Esophagus muscularis mucosa (tissue), 4 donors: ENCODE data around the gene ADGRA3. TPM values are rescaled to one million over a fixed set of nuclear protein-coding genes. Genes with fewer than 3 reads are reported as not detected.

Source experiments
- DNase-seq: peaks from one replicate; pipeline ENCODE4 v3.0.0-alpha.2; 2017; ENCODE audit errors: extremely low spot score
- H3K27ac ChIP-seq, 4 donors: fragments of 200-600 bp; sonication (generic); replicated peaks in 1 of 4; 1 replicate in 3 of 4; 2 replicates in 1 of 4; pipeline ENCODE4 v1.5.1; 2016 to 2019; ENCODE audit warnings: mild to moderate bottlenecking in 1 of 4
- H3K27me3 ChIP-seq, 4 donors: fragments of 200-600 bp; sonication (generic); one replicate each; pipeline versions ENCODE4 v1.5.1 to v1.6.0; 2016 to 2019
- H3K36me3 ChIP-seq, 4 donors: fragments of 200-600 bp; sonication (generic); one replicate each; pipeline ENCODE4 v1.5.1; 2016 to 2019
- H3K4me1 ChIP-seq, 4 donors: fragments of 200-600 bp; sonication (generic); one replicate each; pipeline ENCODE4 v1.5.1; 2016 to 2019
- H3K4me3 ChIP-seq, 4 donors: fragments of 200-600 bp; sonication (generic); 1 replicate in 2 of 4; 2 replicates in 2 of 4; pipeline ENCODE4 v1.5.1; 2016 to 2019; ENCODE audit warnings: mild to moderate bottlenecking in 4 of 4, moderate library complexity in 1 of 4
- H3K9me3 ChIP-seq, 4 donors: fragments of 200-600 bp; sonication (generic); 1 replicate in 3 of 4; 2 replicates in 1 of 4; pipeline ENCODE4 v1.5.1; 2016 to 2019
- CTCF ChIP-seq, 3 experiments: fragments of 200-600 bp in 2 of 3; fragments of 450-650 bp in 1 of 3; sonication (generic) in 2 of 3; IDR thresholded peaks; one replicate each; pipeline ENCODE4 v1.5.1; 2017 to 2019; ENCODE audit warnings: antibody characterized with exemption in 3 of 3, mild to moderate bottlenecking in 2 of 3, moderate library complexity in 1 of 3
- EP300 ChIP-seq: sonication (generic); formaldehyde crosslinking; IDR thresholded peaks from one replicate; pipeline ENCODE4 v1.6.1; 2017; ENCODE audit warnings: antibody characterized with exemption
- POLR2A ChIP-seq: fragments of 450-650 bp; IDR thresholded peaks from one replicate; pipeline ENCODE4 v1.6.1; 2017; ENCODE audit warnings: antibody characterized with exemption, moderate library complexity, mild to moderate bottlenecking, low read depth
- POLR2AphosphoS5 ChIP-seq, 2 donors: sonication (generic); formaldehyde crosslinking; IDR thresholded peaks; one replicate each; pipeline ENCODE4 v1.6.1; 2017; ENCODE audit warnings: antibody characterized with exemption in 2 of 2
- WGBS: methylation state at CpG from one replicate; pipeline ENCODE4 v1.1.5; 2018; 5-methylcytosine and 5-hydroxymethylcytosine counted together
- intact Hi-C: fragments of 100-400 bp; cut with DNase I; formaldehyde crosslinking; loops from one replicate; pipeline ENCODE4 v1.15.1; 2023
- total RNA-seq, 4 donors: library from RNA; depleted of rRNA; stranded (reverse); fragments of >200 nt; gene quantifications; one replicate each; pipeline versions ENCODE4 v1.1.0 to v1.2.1, GENCODE V29; 2016

Gene ADGRA3
- total RNA-seq, 4 donors from 2014 or later = 24.9 to 41.0 (median 35.3) TPM

DNA sequence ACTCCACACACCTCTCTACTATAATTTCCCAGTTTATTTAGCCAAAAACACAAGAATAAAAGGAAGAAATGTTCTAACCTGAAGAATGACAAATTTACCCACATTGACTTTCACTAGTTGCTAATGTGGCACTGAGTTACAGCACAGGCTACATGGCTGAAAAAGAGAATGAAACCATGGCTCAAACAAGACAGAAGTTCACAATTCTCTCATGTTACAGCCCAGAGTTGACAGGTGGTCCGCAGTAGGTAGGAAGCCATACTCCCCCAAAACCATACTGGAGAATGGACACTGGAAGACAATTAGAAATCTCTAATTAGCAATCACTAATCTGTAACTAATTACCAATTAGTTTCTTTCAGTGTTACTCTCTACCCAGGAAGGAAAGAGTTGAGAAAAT is 170.8 kb downstream of the ADGRA3 start:
- H3K36me3 ChIP-seq = peaks cover 0 to 2% (median 0%) of the 10 kb centered on the region in 4 donors
- no peak overlapping the region for H3K4me3 ChIP-seq
- TF ChIP-seq POLR2AphosphoS5 (IDR thresholded peaks at IDR 0.05) (no peak), CTCF (IDR thresholded peaks at IDR 0.05) (no peak), EP300 (no peak), POLR2A (no peak)
- 0% methylated on average over 1 of the region's 1 CpG for WGBS
- no peak for DNase-seq
- H3K9me3 ChIP-seq = no peaks in the 10 kb centered on the region
- intact Hi-C loops = no loop called here
- H3K4me1 ChIP-seq = no peaks in the 10 kb centered on the region
- H3K27me3 ChIP-seq = no peaks in the 10 kb centered on the region
- no peak overlapping the region for H3K27ac ChIP-seq

DNA sequence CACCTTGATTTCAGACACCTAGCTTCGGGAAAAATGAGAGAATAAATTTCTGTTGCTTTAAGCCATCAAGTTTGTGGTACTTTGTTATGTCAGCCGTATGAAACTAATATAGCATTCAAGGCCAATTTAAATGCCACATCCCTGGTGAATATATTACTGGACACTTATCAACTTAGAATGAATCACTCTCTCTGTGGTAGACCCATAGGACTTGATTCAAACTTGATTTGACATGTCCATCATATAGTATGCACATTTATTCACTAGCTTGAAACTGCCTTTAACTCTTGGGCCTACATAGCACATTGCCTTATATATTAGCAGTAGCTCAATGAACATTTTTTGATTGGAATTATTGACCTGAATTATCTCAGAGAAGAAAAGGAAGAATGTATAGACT is 172.3 kb downstream of the ADGRA3 start:
- Histone ChIP-seq H3K4me3 (no peak overlapping the region), H3K36me3 (peaks cover 0 to 2% (median 0%) of the 10 kb centered on the region in 4 donors), H3K9me3 (no peaks in the 10 kb centered on the region), H3K27me3 (no peaks in the 10 kb centered on the region), H3K4me1 (no peaks in the 10 kb centered on the region), H3K27ac (no peak overlapping the region)
- no peak for TF ChIP-seq POLR2AphosphoS5 (IDR thresholded peaks at IDR 0.05)
- no peak for TF ChIP-seq CTCF (IDR thresholded peaks at IDR 0.05)
- TF ChIP-seq EP300 = no peak
- TF ChIP-seq POLR2A = no peak
- no peak for DNase-seq
- WGBS = 90% methylated on average over 2 of the region's 2 CpGs
- intact Hi-C loops = no loop called here

DNA sequence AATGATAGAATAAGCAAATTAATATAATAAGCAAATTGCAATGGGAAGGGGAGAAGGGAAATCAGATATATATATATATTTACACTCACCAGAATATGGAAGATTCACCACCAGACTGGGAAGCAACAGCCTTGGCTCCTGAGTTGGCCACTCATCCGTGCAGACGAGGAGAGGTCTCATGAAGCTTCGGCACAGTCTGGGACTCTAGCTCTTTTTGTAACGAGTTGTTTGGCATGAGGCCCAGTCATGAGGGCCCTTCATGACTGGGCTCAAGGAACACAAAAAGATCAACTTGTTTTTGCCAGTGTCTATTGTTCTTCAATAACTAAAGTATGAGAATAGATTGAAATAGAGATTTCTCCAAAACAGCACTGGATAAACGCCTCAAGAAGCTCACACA is 176.4 kb downstream of the ADGRA3 start:
- Histone ChIP-seq H3K27ac (no peak overlapping the region), H3K27me3 (no peaks in the 10 kb centered on the region), H3K4me1 (no peaks in the 10 kb centered on the region), H3K9me3 (no peaks in the 10 kb centered on the region), H3K4me3 (no peak overlapping the region), H3K36me3 (no peaks in the 10 kb centered on the region)
- TF ChIP-seq POLR2A = no peak
- no peak for TF ChIP-seq CTCF (IDR thresholded peaks at IDR 0.05)
- TF ChIP-seq POLR2AphosphoS5 (IDR thresholded peaks at IDR 0.05) = no peak
- no peak for TF ChIP-seq EP300
- WGBS = 67% methylated on average over 5 of the region's 5 CpGs
- intact Hi-C loops = no loop called here
- no peak for DNase-seq

GRCh38 chr4:22338796-22339195 is 177.1 kb downstream of the ADGRA3 start:
- intact Hi-C loops = no loop called here
- TF ChIP-seq EP300 = no peak
- no peak for TF ChIP-seq CTCF (IDR thresholded peaks at IDR 0.05)
- TF ChIP-seq POLR2AphosphoS5 (IDR thresholded peaks at IDR 0.05) = no peak
- TF ChIP-seq POLR2A = no peak
- H3K4me1 ChIP-seq = no peaks in the 10 kb centered on the region
- no peaks in the 10 kb centered on the region for H3K9me3 ChIP-seq
- H3K27me3 ChIP-seq = no peaks in the 10 kb centered on the region
- 89% methylated on average over 2 of the region's 2 CpGs for WGBS
- H3K27ac ChIP-seq = no peak overlapping the region
- no peaks in the 10 kb centered on the region for H3K36me3 ChIP-seq
- DNase-seq = no peak
- no peak overlapping the region for H3K4me3 ChIP-seq

Other genes with a start within 250 kb of the ADGRA3 start
- gene GBA3, start 176.9 kb upstream of the ADGRA3 start, total RNA-seq = not detected